A549 treated with CORT108297 at 1 μM for 4 hours (cell line): Measurements from ENCODE around the gene LRRC70. TPM values are rescaled to one million over a fixed set of nuclear protein-coding genes. Genes with fewer than 3 reads are reported as not detected.

Experiments
- total RNA-seq: library from RNA; stranded (reverse); fragments of 200-300 nt; extraction: Qiagen RNA extraction; gene quantifications from 5 replicates; pipeline ENCODE4 v1.2.3, GENCODE V29; 2022

Gene LRRC70
- total RNA-seq = 0.20 to 0.27 TPM (median 0.23 TPM) in 5 replicates

GRCh38 chr5:62578540-62578939, at the start of gene LRRC70:
LRRC70 (plus strand) TSS chr5:62578819; CDS start chr5:62579439, 620 bp downstream.

Other genes starting within 250 kb of the LRRC70 start
- 40.2 to 44.7 TPM (median 41.5 TPM) in 5 replicates for gene DIMT1, start 174.9 kb upstream of the LRRC70 start, total RNA-seq
- gene IPO11, start 166.1 kb upstream of the LRRC70 start, total RNA-seq = 14.1 to 19.5 TPM (median 16.5 TPM) in 5 replicates